ENCODE results near the gene TRIM26. TPM values are rescaled to one million over a fixed set of nuclear protein-coding genes. Genes with fewer than 3 reads are reported as not detected.
A peak's percentile ranks its signal among the peaks of the same experiment; 100 is the strongest.

Gene TRIM26
- total RNA-seq, 2 experiments from 2014 or later: 42.1 to 44.1 TPM

DNA sequence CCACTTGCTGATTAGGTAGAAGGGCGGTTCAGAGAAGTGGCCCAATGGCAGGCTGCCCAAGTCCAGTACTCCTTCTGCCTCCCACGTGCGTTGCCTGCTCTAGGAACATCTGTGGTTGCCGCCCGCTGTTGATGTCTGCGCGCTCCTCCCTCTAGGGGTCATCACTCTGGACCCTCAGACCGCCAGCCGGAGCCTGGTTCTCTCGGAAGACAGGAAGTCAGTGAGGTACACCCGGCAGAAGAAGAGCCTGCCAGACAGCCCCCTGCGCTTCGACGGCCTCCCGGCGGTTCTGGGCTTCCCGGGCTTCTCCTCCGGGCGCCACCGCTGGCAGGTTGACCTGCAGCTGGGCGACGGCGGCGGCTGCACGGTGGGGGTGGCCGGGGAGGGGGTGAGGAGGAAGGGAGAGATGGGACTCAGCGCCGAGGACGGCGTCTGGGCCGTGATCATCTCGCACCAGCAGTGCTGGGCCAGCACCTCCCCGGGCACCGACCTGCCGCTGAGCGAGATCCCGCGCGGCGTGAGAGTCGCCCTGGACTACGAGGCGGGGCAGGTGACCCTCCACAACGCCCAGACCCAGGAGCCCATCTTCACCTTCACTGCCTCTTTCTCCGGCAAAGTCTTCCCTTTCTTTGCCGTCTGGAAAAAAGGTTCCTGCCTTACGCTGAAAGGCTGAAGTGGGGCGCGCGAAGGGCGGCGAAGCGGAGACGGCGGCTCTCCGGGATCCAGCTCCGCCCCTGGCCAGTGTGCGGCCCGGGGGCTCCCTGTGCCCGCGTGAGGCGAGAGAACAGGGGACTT, 41.3 kb downstream of the TRIM26 start:
- no peak overlapping the region for H3K4me3 Mint-ChIP-seq
- no peaks in the 10 kb centered on the region for H3K9me3 Mint-ChIP-seq
- POLR2A ChIA-PET: no interaction called here
- Histone ChIP-seq H3K4me3 (ENCODE audit: low read length) (no peak overlapping the region), H3K36me3 (ENCODE audit: insufficient read depth, low read length) (no peaks in the 10 kb centered on the region), H3K9me3 (ENCODE audit: control insufficient read depth in 1 of 2, insufficient read depth in 1 of 2, low read length in 2 of 2) (peaks cover 0 to 7% of the 10 kb centered on the region in 2 experiments), H3K27me3 (ENCODE audit: control insufficient read depth in 1 of 2, insufficient read depth in 2 of 2, low read length in 2 of 2) (peaks cover 36 to 59% of the 10 kb centered on the region in 2 experiments), H3K27ac (ENCODE audit: low read depth in 1 of 2, low read length in 2 of 2) (no peak overlapping the region), H3K4me1 (ENCODE audit: insufficient read depth, low read length) (peaks cover 16% of the 10 kb centered on the region)
- H3K4me1 Mint-ChIP-seq (ENCODE audit: low read depth): no peaks in the 10 kb centered on the region
- TF ChIP-seq, protein P1, sequence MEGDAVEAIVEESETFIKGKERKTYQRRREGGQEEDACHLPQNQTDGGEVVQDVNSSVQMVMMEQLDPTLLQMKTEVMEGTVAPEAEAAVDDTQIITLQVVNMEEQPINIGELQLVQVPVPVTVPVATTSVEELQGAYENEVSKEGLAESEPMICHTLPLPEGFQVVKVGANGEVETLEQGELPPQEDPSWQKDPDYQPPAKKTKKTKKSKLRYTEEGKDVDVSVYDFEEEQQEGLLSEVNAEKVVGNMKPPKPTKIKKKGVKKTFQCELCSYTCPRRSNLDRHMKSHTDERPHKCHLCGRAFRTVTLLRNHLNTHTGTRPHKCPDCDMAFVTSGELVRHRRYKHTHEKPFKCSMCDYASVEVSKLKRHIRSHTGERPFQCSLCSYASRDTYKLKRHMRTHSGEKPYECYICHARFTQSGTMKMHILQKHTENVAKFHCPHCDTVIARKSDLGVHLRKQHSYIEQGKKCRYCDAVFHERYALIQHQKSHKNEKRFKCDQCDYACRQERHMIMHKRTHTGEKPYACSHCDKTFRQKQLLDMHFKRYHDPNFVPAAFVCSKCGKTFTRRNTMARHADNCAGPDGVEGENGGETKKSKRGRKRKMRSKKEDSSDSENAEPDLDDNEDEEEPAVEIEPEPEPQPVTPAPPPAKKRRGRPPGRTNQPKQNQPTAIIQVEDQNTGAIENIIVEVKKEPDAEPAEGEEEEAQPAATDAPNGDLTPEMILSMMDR (IDR thresholded peaks at IDR 0.05): no peak
- intact Hi-C loops (cut with DNase I, micrococcal nuclease): loop anchor here (2.0 kb wide), 2 partner anchors 67 to 323 kb away; no protein-coding TSS in a partner anchor
- CTCF ChIA-PET: no interaction called here
- no peaks in the 10 kb centered on the region for H3K36me3 Mint-ChIP-seq (ENCODE audit: low read depth)
- peaks cover 81% of the 10 kb centered on the region for H3K27me3 Mint-ChIP-seq
- H3K27ac Mint-ChIP-seq: no peak overlapping the region
- no peak for ATAC-seq (ENCODE audit: poor library complexity)
- DNase-seq: peak in 1 of 14 experiments; percentile 9

DNA sequence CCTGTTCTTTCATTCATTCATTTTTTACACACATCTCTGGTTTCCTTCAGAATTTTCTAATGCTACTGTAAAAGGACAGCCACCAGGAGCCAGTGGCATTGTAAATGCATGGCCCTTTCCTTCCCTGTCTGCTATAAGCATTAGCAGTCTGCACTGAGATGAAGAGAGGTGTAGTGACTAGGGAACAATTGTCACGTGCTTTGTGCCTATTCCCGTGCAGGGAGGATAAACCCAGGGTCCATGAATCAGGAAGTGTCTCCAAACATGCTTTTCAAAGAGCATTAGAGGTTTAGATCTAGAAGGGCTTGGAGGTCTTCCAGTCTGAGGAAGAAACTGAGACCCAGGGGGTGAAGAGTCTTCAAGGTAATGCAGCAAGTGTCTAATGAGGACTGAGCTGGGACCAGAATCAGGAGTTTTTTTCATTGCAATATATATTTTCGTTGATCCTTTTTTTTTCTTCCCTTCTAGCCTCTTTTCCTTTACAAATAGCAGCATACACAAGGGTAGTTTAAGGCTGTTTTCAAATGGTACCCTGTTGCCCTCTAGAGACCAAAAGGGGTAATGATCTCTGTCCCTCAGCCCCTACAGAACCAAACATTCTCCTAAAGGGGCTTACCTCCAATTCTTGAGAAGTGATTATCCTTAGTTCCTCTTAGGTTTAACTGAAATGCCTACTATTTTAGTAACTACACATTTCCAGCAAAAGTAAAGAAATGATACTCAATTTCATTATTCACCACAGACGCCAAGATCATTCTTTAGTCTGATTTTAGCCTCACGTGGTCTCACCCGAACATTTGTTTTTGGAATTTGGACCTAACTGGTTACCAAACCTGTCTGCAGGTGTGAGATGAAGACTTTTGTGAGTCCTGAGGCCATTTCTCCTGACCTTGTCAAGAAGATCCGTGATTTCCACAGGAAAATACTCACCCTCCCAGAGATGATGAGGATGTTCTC, 43.3 kb downstream of the TRIM26 start:
- H3K4me3 ChIP-seq (ENCODE audit: low read length): no peak overlapping the region
- TF ChIP-seq, protein P1 (IDR thresholded peaks at IDR 0.05): peak; percentile 78
- DNase-seq (peak in 4 of 14 experiments; percentile 11 to 67 (median 58)), ATAC-seq (ENCODE audit: poor library complexity) (peak; percentile 81)
- peaks cover 16% of the 10 kb centered on the region for H3K4me1 ChIP-seq (ENCODE audit: insufficient read depth, low read length)
- H3K27me3 ChIP-seq (ENCODE audit: control insufficient read depth in 1 of 2, insufficient read depth in 2 of 2, low read length in 2 of 2): peaks cover 32 to 48% of the 10 kb centered on the region in 2 experiments
- POLR2A ChIA-PET: no interaction called here
- CTCF ChIA-PET: no interaction called here
- Mint-ChIP-seq H3K27ac (no peak overlapping the region), H3K9me3 (no peaks in the 10 kb centered on the region), H3K4me1 (ENCODE audit: low read depth) (no peaks in the 10 kb centered on the region), H3K4me3 (no peak overlapping the region), H3K36me3 (ENCODE audit: low read depth) (no peaks in the 10 kb centered on the region), H3K27me3 (peaks cover 62% of the 10 kb centered on the region)
- no peaks in the 10 kb centered on the region for H3K36me3 ChIP-seq (ENCODE audit: insufficient read depth, low read length)
- intact Hi-C loops (cut with DNase I, micrococcal nuclease): loop anchor here (1.0 to 2.0 kb wide), 3 partner anchors 65 to 321 kb away; no protein-coding TSS in a partner anchor
- H3K27ac ChIP-seq (ENCODE audit: low read depth in 1 of 2, low read length in 2 of 2): no peak overlapping the region
- peaks cover 0 to 7% of the 10 kb centered on the region in 2 experiments for H3K9me3 ChIP-seq (ENCODE audit: control insufficient read depth in 1 of 2, insufficient read depth in 1 of 2, low read length in 2 of 2)

DNA sequence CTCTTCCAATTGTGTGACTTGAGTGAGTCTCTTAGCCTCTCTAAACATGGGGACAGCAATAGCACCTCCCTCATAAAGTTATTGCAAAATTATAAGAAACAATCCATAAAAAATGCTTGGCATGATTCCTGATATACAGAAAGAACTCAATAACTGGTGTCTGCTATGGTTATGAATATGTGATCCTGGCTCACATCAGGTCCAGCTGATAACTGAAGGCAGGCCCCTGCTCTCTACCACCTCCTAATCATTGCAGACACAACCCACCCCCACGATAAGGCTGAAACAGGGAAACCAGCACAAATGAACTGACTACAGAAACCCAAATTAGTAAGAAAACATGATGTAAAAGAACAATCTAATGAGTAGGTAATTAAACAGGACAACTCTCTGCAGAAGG, 44.5 kb downstream of the TRIM26 start:
- H3K27ac ChIP-seq (ENCODE audit: low read depth in 1 of 2, low read length in 2 of 2): no peak overlapping the region
- ATAC-seq (ENCODE audit: poor library complexity): no peak
- Mint-ChIP-seq H3K27ac (no peak overlapping the region), H3K4me3 (no peak overlapping the region), H3K4me1 (ENCODE audit: low read depth) (no peaks in the 10 kb centered on the region), H3K9me3 (no peaks in the 10 kb centered on the region), H3K27me3 (peaks cover 57% of the 10 kb centered on the region), H3K36me3 (ENCODE audit: low read depth) (no peaks in the 10 kb centered on the region)
- TF ChIP-seq, protein P1 (IDR thresholded peaks at IDR 0.05): no peak
- intact Hi-C loops (cut with DNase I, micrococcal nuclease): no loop called here
- peaks cover 16% of the 10 kb centered on the region for H3K4me1 ChIP-seq (ENCODE audit: insufficient read depth, low read length)
- peaks cover 0 to 7% of the 10 kb centered on the region in 2 experiments for H3K9me3 ChIP-seq (ENCODE audit: control insufficient read depth in 1 of 2, insufficient read depth in 1 of 2, low read length in 2 of 2)
- no peak for DNase-seq
- H3K4me3 ChIP-seq (ENCODE audit: low read length): no peak overlapping the region
- H3K27me3 ChIP-seq (ENCODE audit: control insufficient read depth in 1 of 2, insufficient read depth in 2 of 2, low read length in 2 of 2): peaks cover 31 to 36% of the 10 kb centered on the region in 2 experiments
- no peaks in the 10 kb centered on the region for H3K36me3 ChIP-seq (ENCODE audit: insufficient read depth, low read length)
- POLR2A ChIA-PET: no interaction called here
- CTCF ChIA-PET: no interaction called here

Data from CD4-positive, alpha-beta T cell (primary cell).